Erythroblast (primary cell): ENCODE measurements around the gene ST6GALNAC3.

ENCODE experiments used
- GATA1 ChIP-seq: IDR thresholded peaks from 2 replicates; pipeline ENCODE4 v1.6.1; 2011; ENCODE audit warnings: low read depth, mild to moderate bottlenecking, control low read depth, low read length, moderate library complexity
- POLR2A ChIP-seq: IDR thresholded peaks from 2 replicates; pipeline ENCODE4 v1.6.1; 2011; ENCODE audit warnings: mild to moderate bottlenecking, low read length

DNA sequence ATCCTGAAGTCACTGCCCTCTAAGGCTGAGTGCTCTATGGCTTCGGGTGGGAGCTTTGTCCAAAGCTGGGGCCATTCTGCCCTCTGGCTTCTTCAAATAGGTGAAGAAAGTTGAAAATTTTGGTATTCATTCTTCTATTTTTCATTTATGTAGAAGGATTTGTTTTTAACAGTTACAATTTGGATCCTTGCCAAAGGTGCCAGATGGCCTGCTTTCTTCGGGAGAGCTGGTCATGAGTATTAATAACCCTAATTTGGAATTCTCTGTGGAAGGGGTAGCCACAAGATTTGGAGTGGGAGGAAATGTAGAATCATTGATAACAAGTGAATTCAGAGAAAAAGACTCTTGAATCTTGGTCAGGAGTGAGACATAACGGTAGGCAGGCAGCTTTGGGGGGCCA, 422.3 kb downstream of the ST6GALNAC3 start:
- TF ChIP-seq POLR2A, result no peak
- TF ChIP-seq GATA1, result no peak
